ENCODE measurements around the gene FAM118A. TPM values are rescaled to one million over a fixed set of nuclear protein-coding genes. Genes with fewer than 3 reads are reported as not detected.

Gene FAM118A
- total RNA-seq, 1 experiment from 2014 or later, result 21.3 TPM

DNA sequence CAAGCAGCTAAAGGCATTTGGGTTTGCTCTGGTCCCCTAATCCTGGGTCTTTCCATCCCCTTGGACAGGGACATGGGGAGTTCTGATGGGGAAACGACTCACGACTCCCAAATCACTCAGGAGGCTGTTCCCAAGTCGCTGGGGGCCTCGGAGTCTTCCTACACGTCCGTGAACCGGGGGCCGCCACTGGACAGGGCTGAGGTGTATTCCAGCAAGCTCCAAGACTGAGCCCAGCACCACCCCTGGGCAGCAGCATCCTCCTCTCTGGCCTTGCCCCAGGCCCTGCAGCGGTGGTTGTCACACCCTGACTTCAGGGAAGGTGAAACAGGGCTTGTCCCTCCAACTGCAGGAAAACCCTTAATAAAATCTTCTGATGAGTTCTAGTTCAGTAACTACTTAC lies 14.2 kb upstream of the FAM118A start:
- Mint-ChIP-seq H3K4me3 (no peak overlapping the region), H3K27ac (no peak overlapping the region), H3K4me1 (peaks cover 15% of the 10 kb centered on the region), H3K27me3 (ENCODE audit: low read depth) (no peaks in the 10 kb centered on the region; the same call in 1 of the 2 replicates), H3K9me3 (no peaks in the 10 kb centered on the region), H3K36me3 (no peaks in the 10 kb centered on the region)
- CTCF ChIA-PET, result no interaction called here
- DNase-seq (ENCODE audit: low spot score) (no peak), ATAC-seq (no peak)
- TF ChIP-seq, protein P1, sequence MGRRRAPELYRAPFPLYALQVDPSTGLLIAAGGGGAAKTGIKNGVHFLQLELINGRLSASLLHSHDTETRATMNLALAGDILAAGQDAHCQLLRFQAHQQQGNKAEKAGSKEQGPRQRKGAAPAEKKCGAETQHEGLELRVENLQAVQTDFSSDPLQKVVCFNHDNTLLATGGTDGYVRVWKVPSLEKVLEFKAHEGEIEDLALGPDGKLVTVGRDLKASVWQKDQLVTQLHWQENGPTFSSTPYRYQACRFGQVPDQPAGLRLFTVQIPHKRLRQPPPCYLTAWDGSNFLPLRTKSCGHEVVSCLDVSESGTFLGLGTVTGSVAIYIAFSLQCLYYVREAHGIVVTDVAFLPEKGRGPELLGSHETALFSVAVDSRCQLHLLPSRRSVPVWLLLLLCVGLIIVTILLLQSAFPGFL (CRISPR knock-in tag; IDR thresholded peaks at IDR 0.05; ENCODE audit: borderline replicate concordance), result no peak
- TF ChIP-seq, protein P2, sequence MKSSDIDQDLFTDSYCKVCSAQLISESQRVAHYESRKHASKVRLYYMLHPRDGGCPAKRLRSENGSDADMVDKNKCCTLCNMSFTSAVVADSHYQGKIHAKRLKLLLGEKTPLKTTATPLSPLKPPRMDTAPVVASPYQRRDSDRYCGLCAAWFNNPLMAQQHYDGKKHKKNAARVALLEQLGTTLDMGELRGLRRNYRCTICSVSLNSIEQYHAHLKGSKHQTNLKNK (CRISPR knock-in tag; IDR thresholded peaks at IDR 0.05), result no peak
- TF ChIP-seq GABPB1 (CRISPR knock-in tag; IDR thresholded peaks at IDR 0.05) (no peak), SMAD4 (CRISPR knock-in tag; IDR thresholded peaks at IDR 0.05) (no peak), ESRRA (CRISPR knock-in tag; IDR thresholded peaks at IDR 0.05; ENCODE audit: borderline replicate concordance) (no peak), HMGA2 (CRISPR knock-in tag; IDR thresholded peaks at IDR 0.05) (no peak), ZNF671 (CRISPR knock-in tag; IDR thresholded peaks at IDR 0.05) (no peak)
- TF ChIP-seq, protein P3, sequence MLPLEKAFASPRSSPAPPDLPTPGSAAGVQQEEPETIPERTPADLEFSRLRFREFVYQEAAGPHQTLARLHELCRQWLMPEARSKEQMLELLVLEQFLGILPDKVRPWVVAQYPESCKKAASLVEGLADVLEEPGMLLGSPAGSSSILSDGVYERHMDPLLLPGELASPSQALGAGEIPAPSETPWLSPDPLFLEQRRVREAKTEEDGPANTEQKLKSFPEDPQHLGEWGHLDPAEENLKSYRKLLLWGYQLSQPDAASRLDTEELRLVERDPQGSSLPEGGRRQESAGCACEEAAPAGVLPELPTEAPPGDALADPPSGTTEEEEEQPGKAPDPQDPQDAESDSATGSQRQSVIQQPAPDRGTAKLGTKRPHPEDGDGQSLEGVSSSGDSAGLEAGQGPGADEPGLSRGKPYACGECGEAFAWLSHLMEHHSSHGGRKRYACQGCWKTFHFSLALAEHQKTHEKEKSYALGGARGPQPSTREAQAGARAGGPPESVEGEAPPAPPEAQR (CRISPR knock-in tag; IDR thresholded peaks at IDR 0.05), result no peak
- TF ChIP-seq, protein P4, sequence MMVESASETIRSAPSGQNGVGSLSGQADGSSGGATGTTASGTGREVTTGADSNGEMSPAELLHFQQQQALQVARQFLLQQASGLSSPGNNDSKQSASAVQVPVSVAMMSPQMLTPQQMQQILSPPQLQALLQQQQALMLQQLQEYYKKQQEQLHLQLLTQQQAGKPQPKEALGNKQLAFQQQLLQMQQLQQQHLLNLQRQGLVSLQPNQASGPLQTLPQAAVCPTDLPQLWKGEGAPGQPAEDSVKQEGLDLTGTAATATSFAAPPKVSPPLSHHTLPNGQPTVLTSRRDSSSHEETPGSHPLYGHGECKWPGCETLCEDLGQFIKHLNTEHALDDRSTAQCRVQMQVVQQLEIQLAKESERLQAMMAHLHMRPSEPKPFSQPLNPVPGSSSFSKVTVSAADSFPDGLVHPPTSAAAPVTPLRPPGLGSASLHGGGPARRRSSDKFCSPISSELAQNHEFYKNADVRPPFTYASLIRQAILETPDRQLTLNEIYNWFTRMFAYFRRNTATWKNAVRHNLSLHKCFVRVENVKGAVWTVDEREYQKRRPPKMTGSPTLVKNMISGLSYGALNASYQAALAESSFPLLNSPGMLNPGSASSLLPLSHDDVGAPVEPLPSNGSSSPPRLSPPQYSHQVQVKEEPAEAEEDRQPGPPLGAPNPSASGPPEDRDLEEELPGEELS (CRISPR knock-in tag; IDR thresholded peaks at IDR 0.05), result no peak
- TF ChIP-seq, protein P5, sequence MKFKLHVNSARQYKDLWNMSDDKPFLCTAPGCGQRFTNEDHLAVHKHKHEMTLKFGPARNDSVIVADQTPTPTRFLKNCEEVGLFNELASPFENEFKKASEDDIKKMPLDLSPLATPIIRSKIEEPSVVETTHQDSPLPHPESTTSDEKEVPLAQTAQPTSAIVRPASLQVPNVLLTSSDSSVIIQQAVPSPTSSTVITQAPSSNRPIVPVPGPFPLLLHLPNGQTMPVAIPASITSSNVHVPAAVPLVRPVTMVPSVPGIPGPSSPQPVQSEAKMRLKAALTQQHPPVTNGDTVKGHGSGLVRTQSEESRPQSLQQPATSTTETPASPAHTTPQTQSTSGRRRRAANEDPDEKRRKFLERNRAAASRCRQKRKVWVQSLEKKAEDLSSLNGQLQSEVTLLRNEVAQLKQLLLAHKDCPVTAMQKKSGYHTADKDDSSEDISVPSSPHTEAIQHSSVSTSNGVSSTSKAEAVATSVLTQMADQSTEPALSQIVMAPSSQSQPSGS (CRISPR knock-in tag; IDR thresholded peaks at IDR 0.05; ENCODE audit: borderline replicate concordance, low read depth), result no peak
- POLR2A ChIA-PET, result no interaction called here

DNA sequence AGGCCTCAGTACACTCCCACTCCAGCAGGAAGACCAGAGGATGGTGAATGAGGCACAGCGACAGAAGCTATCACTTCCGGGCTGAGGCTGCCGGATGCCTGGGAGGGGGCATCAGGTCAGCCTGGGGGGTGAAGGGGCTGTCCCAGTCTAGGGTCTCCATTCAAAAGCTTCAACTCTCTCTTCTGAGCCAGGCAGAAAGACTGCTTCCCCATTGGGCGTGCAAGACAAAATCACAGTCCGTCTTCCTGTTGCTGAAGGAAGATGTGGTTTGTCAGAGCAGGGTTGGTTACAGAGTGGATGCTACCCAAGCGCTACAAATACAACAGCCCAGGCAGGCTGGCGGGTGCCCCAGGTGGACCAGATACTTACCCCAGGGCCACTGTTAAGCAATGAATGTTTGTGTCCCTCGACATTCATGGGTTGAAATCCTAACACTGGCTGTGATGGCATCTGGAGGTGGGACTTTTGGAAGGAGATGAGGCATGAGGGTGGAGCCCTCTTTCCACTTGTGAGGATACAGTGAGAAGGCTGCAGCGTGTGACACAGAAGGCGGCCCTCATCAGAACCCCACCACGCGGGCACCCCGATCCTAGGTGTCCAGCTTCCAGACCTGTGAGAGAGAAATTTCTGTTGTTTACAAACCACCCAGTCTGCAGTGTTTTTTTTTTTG lies 13.0 kb upstream of the FAM118A start:
- Mint-ChIP-seq H3K4me3 (no peak overlapping the region), H3K27me3 (ENCODE audit: low read depth) (no peaks in the 10 kb centered on the region; the same call in 1 of the 2 replicates), H3K36me3 (no peaks in the 10 kb centered on the region), H3K27ac (no peak overlapping the region), H3K4me1 (peaks cover 15% of the 10 kb centered on the region), H3K9me3 (no peaks in the 10 kb centered on the region)
- ATAC-seq (no peak), DNase-seq (ENCODE audit: low spot score) (no peak)
- POLR2A ChIA-PET, result no interaction called here
- CTCF ChIA-PET, result no interaction called here
- TF ChIP-seq HMGA2 (CRISPR knock-in tag; IDR thresholded peaks at IDR 0.05), result no peak
- no peak for TF ChIP-seq NFATC4 (CRISPR knock-in tag; IDR thresholded peaks at IDR 0.05)
- TF ChIP-seq, protein P6, sequence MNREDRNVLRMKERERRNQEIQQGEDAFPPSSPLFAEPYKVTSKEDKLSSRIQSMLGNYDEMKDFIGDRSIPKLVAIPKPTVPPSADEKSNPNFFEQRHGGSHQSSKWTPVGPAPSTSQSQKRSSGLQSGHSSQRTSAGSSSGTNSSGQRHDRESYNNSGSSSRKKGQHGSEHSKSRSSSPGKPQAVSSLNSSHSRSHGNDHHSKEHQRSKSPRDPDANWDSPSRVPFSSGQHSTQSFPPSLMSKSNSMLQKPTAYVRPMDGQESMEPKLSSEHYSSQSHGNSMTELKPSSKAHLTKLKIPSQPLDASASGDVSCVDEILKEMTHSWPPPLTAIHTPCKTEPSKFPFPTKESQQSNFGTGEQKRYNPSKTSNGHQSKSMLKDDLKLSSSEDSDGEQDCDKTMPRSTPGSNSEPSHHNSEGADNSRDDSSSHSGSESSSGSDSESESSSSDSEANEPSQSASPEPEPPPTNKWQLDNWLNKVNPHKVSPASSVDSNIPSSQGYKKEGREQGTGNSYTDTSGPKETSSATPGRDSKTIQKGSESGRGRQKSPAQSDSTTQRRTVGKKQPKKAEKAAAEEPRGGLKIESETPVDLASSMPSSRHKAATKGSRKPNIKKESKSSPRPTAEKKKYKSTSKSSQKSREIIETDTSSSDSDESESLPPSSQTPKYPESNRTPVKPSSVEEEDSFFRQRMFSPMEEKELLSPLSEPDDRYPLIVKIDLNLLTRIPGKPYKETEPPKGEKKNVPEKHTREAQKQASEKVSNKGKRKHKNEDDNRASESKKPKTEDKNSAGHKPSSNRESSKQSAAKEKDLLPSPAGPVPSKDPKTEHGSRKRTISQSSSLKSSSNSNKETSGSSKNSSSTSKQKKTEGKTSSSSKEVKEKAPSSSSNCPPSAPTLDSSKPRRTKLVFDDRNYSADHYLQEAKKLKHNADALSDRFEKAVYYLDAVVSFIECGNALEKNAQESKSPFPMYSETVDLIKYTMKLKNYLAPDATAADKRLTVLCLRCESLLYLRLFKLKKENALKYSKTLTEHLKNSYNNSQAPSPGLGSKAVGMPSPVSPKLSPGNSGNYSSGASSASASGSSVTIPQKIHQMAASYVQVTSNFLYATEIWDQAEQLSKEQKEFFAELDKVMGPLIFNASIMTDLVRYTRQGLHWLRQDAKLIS (CRISPR knock-in tag; IDR thresholded peaks at IDR 0.05; ENCODE audit: borderline replicate concordance), result no peak
- TF ChIP-seq, protein P7, sequence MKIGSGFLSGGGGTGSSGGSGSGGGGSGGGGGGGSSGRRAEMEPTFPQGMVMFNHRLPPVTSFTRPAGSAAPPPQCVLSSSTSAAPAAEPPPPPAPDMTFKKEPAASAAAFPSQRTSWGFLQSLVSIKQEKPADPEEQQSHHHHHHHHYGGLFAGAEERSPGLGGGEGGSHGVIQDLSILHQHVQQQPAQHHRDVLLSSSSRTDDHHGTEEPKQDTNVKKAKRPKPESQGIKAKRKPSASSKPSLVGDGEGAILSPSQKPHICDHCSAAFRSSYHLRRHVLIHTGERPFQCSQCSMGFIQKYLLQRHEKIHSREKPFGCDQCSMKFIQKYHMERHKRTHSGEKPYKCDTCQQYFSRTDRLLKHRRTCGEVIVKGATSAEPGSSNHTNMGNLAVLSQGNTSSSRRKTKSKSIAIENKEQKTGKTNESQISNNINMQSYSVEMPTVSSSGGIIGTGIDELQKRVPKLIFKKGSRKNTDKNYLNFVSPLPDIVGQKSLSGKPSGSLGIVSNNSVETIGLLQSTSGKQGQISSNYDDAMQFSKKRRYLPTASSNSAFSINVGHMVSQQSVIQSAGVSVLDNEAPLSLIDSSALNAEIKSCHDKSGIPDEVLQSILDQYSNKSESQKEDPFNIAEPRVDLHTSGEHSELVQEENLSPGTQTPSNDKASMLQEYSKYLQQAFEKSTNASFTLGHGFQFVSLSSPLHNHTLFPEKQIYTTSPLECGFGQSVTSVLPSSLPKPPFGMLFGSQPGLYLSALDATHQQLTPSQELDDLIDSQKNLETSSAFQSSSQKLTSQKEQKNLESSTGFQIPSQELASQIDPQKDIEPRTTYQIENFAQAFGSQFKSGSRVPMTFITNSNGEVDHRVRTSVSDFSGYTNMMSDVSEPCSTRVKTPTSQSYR (CRISPR knock-in tag; IDR thresholded peaks at IDR 0.05), result no peak
- TF ChIP-seq, protein P8, sequence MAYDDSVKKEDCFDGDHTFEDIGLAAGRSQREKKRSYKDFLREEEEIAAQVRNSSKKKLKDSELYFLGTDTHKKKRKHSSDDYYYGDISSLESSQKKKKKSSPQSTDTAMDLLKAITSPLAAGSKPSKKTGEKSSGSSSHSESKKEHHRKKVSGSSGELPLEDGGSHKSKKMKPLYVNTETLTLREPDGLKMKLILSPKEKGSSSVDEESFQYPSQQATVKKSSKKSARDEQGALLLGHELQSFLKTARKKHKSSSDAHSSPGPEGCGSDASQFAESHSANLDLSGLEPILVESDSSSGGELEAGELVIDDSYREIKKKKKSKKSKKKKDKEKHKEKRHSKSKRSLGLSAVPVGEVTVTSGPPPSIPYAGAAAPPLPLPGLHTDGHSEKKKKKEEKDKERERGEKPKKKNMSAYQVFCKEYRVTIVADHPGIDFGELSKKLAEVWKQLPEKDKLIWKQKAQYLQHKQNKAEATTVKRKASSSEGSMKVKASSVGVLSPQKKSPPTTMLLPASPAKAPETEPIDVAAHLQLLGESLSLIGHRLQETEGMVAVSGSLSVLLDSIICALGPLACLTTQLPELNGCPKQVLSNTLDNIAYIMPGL (CRISPR knock-in tag; IDR thresholded peaks at IDR 0.05), result no peak
- no peak for TF ChIP-seq ZNF232 (CRISPR knock-in tag; IDR thresholded peaks at IDR 0.05)
- TF ChIP-seq CREM (CRISPR knock-in tag; IDR thresholded peaks at IDR 0.05), result no peak
- TF ChIP-seq, protein P9, sequence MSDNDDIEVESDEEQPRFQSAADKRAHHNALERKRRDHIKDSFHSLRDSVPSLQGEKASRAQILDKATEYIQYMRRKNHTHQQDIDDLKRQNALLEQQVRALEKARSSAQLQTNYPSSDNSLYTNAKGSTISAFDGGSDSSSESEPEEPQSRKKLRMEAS (CRISPR knock-in tag; IDR thresholded peaks at IDR 0.05), result no peak
- TF ChIP-seq, protein P10, sequence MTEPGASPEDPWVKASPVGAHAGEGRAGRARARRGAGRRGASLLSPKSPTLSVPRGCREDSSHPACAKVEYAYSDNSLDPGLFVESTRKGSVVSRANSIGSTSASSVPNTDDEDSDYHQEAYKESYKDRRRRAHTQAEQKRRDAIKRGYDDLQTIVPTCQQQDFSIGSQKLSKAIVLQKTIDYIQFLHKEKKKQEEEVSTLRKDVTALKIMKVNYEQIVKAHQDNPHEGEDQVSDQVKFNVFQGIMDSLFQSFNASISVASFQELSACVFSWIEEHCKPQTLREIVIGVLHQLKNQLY (CRISPR knock-in tag; IDR thresholded peaks at IDR 0.05), result no peak

Data from WTC11 (cell line).